GM12878 (cell line): ENCODE data around the gene GLO1. TPM values are rescaled to one million over a fixed set of nuclear protein-coding genes. Genes with fewer than 3 reads are reported as not detected.
A peak's percentile ranks its signal among the peaks of the same experiment; 100 is the strongest.

ENCODE experiments used
- ATAC-seq: fragments of 200-7000 bp; cut with Tn5 transposase; 3 replicates; pipeline ENCODE4 v1.9.1; 2020; ENCODE audit warnings: mild to moderate bottlenecking, moderate library complexity
- BruUV-seq: library from RNA; stranded (reverse); fragments of 400-500 nt; replicated peaks from 2 replicates; lab custom pipeline; 2021; lab: Mats Ljungman, UMichigan
- CTCF ChIA-PET: fragments of 300-600 bp; sonication (Branson Sonifier 250); formaldehyde crosslinking; extraction: SDS; loops from one replicate; lab custom pipeline; 2021; ENCODE audit warnings: inconsistent platforms; lab: Yijun Ruan, JAX
- POLR2A ChIA-PET: fragments of 350-600 bp; formaldehyde crosslinking; extraction: SDS; loops from one replicate; lab custom pipeline; 2021; ENCODE audit warnings: inconsistent platforms; lab: Charles Lee
- RAD21 ChIA-PET: fragments of 300-600 bp; sonication (Branson Sonifier 250); formaldehyde crosslinking; loops from one replicate; lab custom pipeline; 2023; ENCODE audit warnings: antibody characterized with exemption; ENCODE audit not compliant: unreplicated experiment; lab: Charles Lee
- SMC1A ChIA-PET: fragments of 300-600 bp; sonication (Branson Sonifier 250); formaldehyde crosslinking; loops from one replicate; lab custom pipeline; 2023; ENCODE audit not compliant: unreplicated experiment, uncharacterized antibody; lab: Charles Lee
- DNase-seq: peaks from one replicate; pipeline ENCODE4 v3.0.0-alpha.2; 2011; ENCODE audit warnings: low read depth, low spot score
- FAIRE-seq: peaks from 3 replicates; lab custom pipeline; 2011; peaks lifted over from hg19 to GRCh38; lab: Jason Lieb, UNC
- H2AFZ ChIP-seq: 2 replicates; pipeline ENCODE4 v1.6.0; 2011; ENCODE audit warnings: low read depth, low read length, control low read depth; ENCODE audit not compliant: control insufficient read depth
- H3K27ac ChIP-seq: 2 replicates; pipeline ENCODE4 v1.5.1; 2011; ENCODE audit warnings: control low read depth; ENCODE audit not compliant: control insufficient read depth, insufficient read depth
- H3K27me3 ChIP-seq, 2 experiments: replicated peaks in 1 of 2; 2 replicates each; pipeline versions ENCODE4 v1.6.0 to v1.6.1; 2011; ENCODE audit warnings: low read length in 1 of 2; ENCODE audit not compliant: control insufficient read depth in 2 of 2, insufficient read depth in 2 of 2
- H3K36me3 ChIP-seq, 2 experiments: 2 replicates each; pipeline ENCODE4 v1.5.1; 2011; ENCODE audit warnings: low read length in 1 of 2; ENCODE audit not compliant: control insufficient read depth in 2 of 2, insufficient read depth in 2 of 2
- H3K4me1 ChIP-seq: 2 replicates; pipeline ENCODE4 v1.6.1; 2011; ENCODE audit warnings: mild to moderate bottlenecking, low read length, moderate library complexity, mixed read lengths; ENCODE audit not compliant: control insufficient read depth, insufficient read depth
- H3K4me2 ChIP-seq: 2 replicates; pipeline ENCODE4 v1.6.0; 2011; ENCODE audit warnings: control low read depth; ENCODE audit not compliant: control insufficient read depth, insufficient read depth
- H3K4me3 ChIP-seq: fragments of 200-600 bp; sonication (generic); 2 replicates; pipeline ENCODE4 v1.5.1; 2016
- H3K79me2 ChIP-seq: 2 replicates; pipeline ENCODE4 v1.6.0; 2011; ENCODE audit warnings: low read length; ENCODE audit not compliant: control insufficient read depth, insufficient read depth
- H3K9ac ChIP-seq: 2 replicates; pipeline ENCODE4 v1.8.0; 2011; ENCODE audit warnings: low read length, control low read depth, mixed read lengths; ENCODE audit not compliant: control insufficient read depth, insufficient read depth
- H3K9me3 ChIP-seq: replicated peaks from 3 replicates; pipeline ENCODE4 v1.5.1; 2011; ENCODE audit warnings: mild to moderate bottlenecking, low read length; ENCODE audit not compliant: control insufficient read depth, insufficient read depth
- H4K20me1 ChIP-seq: 2 replicates; pipeline ENCODE4 v1.6.0; 2011; ENCODE audit not compliant: control insufficient read depth, insufficient read depth
- ETV6 ChIP-seq, 2 experiments: fragments of 450-650 bp in 1 of 2; IDR thresholded peaks in 1 of 2; conservative IDR thresholded peaks in 1 of 2; 2 replicates each; pipeline ENCODE4 v1.6.1; 2014; ENCODE audit warnings: antibody characterized with exemption in 1 of 2, borderline replicate concordance in 1 of 2, low read depth in 1 of 2, mild to moderate bottlenecking in 1 of 2, moderate library complexity in 1 of 2
- JUND ChIP-seq: IDR thresholded peaks from 2 replicates; pipeline ENCODE4 v1.6.1; 2012; ENCODE audit warnings: low read depth, mild to moderate bottlenecking, low read length, improper control_type of control experiment, moderate library complexity
- MYC ChIP-seq: IDR thresholded peaks from 2 replicates; pipeline ENCODE4 v1.6.1; 2011; ENCODE audit warnings: mild to moderate bottlenecking, low read length, moderate library complexity, inconsistent platforms; ENCODE audit not compliant: insufficient read depth, insufficient replicate concordance, insufficient read length, severe bottlenecking
- PML ChIP-seq: IDR thresholded peaks from 2 replicates; pipeline ENCODE4 v1.6.1; 2012; ENCODE audit warnings: low read length, inconsistent platforms
- ZBTB40 ChIP-seq: fragments of 450-650 bp; IDR thresholded peaks from 2 replicates; pipeline ENCODE4 v1.6.1; 2016; ENCODE audit warnings: mild to moderate bottlenecking, moderate library complexity, borderline replicate concordance
- WGBS: methylation state at CpG from one replicate; pipeline ENCODE4 v1.1.6; 2016; ENCODE audit warnings: low lambda C conversion rate; ENCODE audit not compliant: insufficient replicate concordance, insufficient coverage; ENCODE audit errors: missing lambda C conversion rate; 5-methylcytosine and 5-hydroxymethylcytosine counted together
- in situ Hi-C: fragments of 300-500 bp; cut with MboI; formaldehyde crosslinking; loops from 9 replicates; pipeline ENCODE4 v1.14.3; 2018; ENCODE audit warnings: mixed read lengths
- intact Hi-C: fragments of 100-400 bp; cut with micrococcal nuclease; formaldehyde crosslinking; loops from one replicate; pipeline ENCODE4 v1.14.2; 2022; ENCODE audit not compliant: unreplicated experiment
- polyA plus RNA-seq, 11 experiments: library from polyadenylated mRNA; depleted of rRNA in 4 of 11; unstranded in 6 of 11; stranded (reverse) in 5 of 11; fragments of >200 nt; fragmentation: Nextera tagmentation in 4 of 11; fragmentation: Illumina TruSeq in 1 of 11; extraction: Ambion mirVana in 4 of 11; extraction: Trizol in 1 of 11; gene quantifications; 1 replicate in 1 of 11; 2 replicates in 10 of 11; pipeline versions ENCODE4 v1.2.1 to v1.2.3, GENCODE V29; 2011 to 2016; ENCODE audit warnings: inconsistent platforms in 2 of 11, missing spikeins in 2 of 11, low read depth in 1 of 11
- total RNA-seq, 4 experiments: library from RNA; depleted of rRNA in 3 of 4; stranded (reverse); fragments of >200 nt in 3 of 4; fragmentation: Illumina TruSeq in 1 of 4; extraction: Trizol in 1 of 4; gene quantifications; 2 replicates each; pipeline versions ENCODE4 v1.2.1 to v1.2.3, GENCODE V29; 2013 to 2021

The GLO1 gene
- total and polyA plus RNA-seq, 10 of the 15 experiments (the other 5 are each of a cell fraction or from before 2014, with no cell fraction given): 105 to 227 (median 150) TPM

GRCh38 chr6:38678178-38678760 lies 24.7 kb downstream of the GLO1 start:
- no peaks in the 10 kb centered on the region; the same call in 2 of the 3 replicates for H3K9me3 ChIP-seq
- RAD21 ChIA-PET: interaction anchor here (0.5 to 2.1 kb wide), 2 partner anchors 10 to 695 kb away, joined by 3 to 4 read pairs; no protein-coding TSS in a partner anchor
- POLR2A ChIA-PET: interaction anchor here (0.8 kb wide), 1 partner anchor 10 kb away, joined by 3 read pairs; no protein-coding TSS in a partner anchor
- SMC1A ChIA-PET: no interaction called here
- H3K4me3 ChIP-seq: no peak overlapping the region
- H3K27me3 ChIP-seq: no peaks in the 10 kb centered on the region
- no peaks in the 10 kb centered on the region for H4K20me1 ChIP-seq
- peak overlapping the region; percentile 47; the same call in 1 of the 2 replicates for H3K27ac ChIP-seq
- FAIRE-seq (no peak), DNase-seq (no peak), ATAC-seq (no peak)
- 80% methylated on average over 7 of the region's 7 CpGs for WGBS
- no peak for TF ChIP-seq JUND
- peak in 1 of 2 experiments; percentile 45; a peak in 1 of 4 replicates for TF ChIP-seq ETV6 (conservative IDR thresholded peaks at IDR 0.05 in 1 of 2, IDR thresholded peaks at IDR 0.05 in 1 of 2; ENCODE audit: borderline replicate concordance in 1 of 2, low read depth in 1 of 2)
- in situ Hi-C loops (no loop called here), intact Hi-C loops (loop anchor here (10.0 kb wide), 2 partner anchors 643 to 983 kb away; partner anchors contain the start of gene MDGA1)
- CTCF ChIA-PET: interaction anchor here (1.4 to 2.1 kb wide), 3 partner anchors 8 to 95 kb away, joined by 4 to 5 read pairs (median 4); no protein-coding TSS in a partner anchor
- peaks cover 29% of the 10 kb centered on the region for H3K4me1 ChIP-seq
- H3K9ac ChIP-seq: no peak overlapping the region
- no peak overlapping the region for H2AFZ ChIP-seq
- no TSS peak for BruUV-seq
- no peak overlapping the region for H3K4me2 ChIP-seq
- peaks cover 2 to 24% of the 10 kb centered on the region in 2 experiments; a peak in 3 of 4 replicates for H3K36me3 ChIP-seq
- H3K79me2 ChIP-seq: no peaks in the 10 kb centered on the region

- BruUV-seq: no TSS peak
- H3K4me3 ChIP-seq: no peak overlapping the region
- ATAC-seq (no peak; the same call in 2 of the 3 replicates), DNase-seq (no peak), FAIRE-seq (no peak)
- in situ Hi-C loops (no loop called here), intact Hi-C loops (loop anchor here (10.0 kb wide), 2 partner anchors 642 to 982 kb away; partner anchors contain the start of gene MDGA1)
- H3K9me3 ChIP-seq: no peaks in the 10 kb centered on the region; the same call in 2 of the 3 replicates
- H3K27me3 ChIP-seq: no peaks in the 10 kb centered on the region
- ChIA-PET CTCF (interaction anchor here (1.0 to 1.4 kb wide), 4 partner anchors 9 to 97 kb away, joined by 3 to 4 read pairs (median 4); no protein-coding TSS in a partner anchor), RAD21 (interaction anchor here (1.0 to 2.1 kb wide), 2 partner anchors 11 to 106 kb away, joined by 4 read pairs; no protein-coding TSS in a partner anchor), SMC1A (interaction anchor here (1.3 to 2.8 kb wide), 4 partner anchors 7 to 642 kb away, joined by 4 to 14 read pairs (median 8); no protein-coding TSS in a partner anchor), POLR2A (interaction anchor here (1.3 to 2.1 kb wide), 2 partner anchors 11 to 12 kb away, joined by 3 to 5 read pairs; no protein-coding TSS in a partner anchor)
- H3K4me2 ChIP-seq: peak overlapping the region; percentile 36
- peaks cover 2 to 18% of the 10 kb centered on the region in 2 experiments; a peak in 3 of 4 replicates for H3K36me3 ChIP-seq
- H2AFZ ChIP-seq: no peak overlapping the region
- H3K27ac ChIP-seq: peak overlapping the region; percentile 57
- H3K9ac ChIP-seq: no peak overlapping the region
- WGBS: 0% methylated on average over 1 of the region's 1 CpG
- H3K79me2 ChIP-seq: no peaks in the 10 kb centered on the region
- peaks cover 32% of the 10 kb centered on the region for H3K4me1 ChIP-seq
- no peaks in the 10 kb centered on the region for H4K20me1 ChIP-seq
- TF ChIP-seq PML (no peak), ZBTB40 (no peak; the same call in 1 of the 2 replicates), MYC (no peak)
Measured at GRCh38 chr6:38676974-38677544, 25.9 kb downstream of the GLO1 start.
